GM18870 (cell line): ENCODE results near the gene SPX.

Source experiments
- ATAC-seq: cut with Tn5 transposase; IDR thresholded peaks from one replicate; pipeline ENCODE4 v1.9.1; 2021; ENCODE audit warnings: moderate library complexity; ENCODE audit not compliant: unreplicated experiment

Gene SPX

GRCh38 chr12:21577516-21577915 lies 51.4 kb downstream of the SPX start:
- no peak for ATAC-seq

- no peak for ATAC-seq
These were observed 54.8 kb downstream of the SPX start for GRCh38 chr12:21580748-21581516.
